B cell (primary cell): ENCODE measurements around the gene RABL3. TPM values are rescaled to one million over a fixed set of nuclear protein-coding genes. Genes with fewer than 3 reads are reported as not detected.

Experiments used
- ATAC-seq: fragments of 200-7000 bp; cut with Tn5 transposase; one replicate; pipeline ENCODE4 v1.10.0; 2021; ENCODE audit warnings: low read depth, mild to moderate bottlenecking, moderate number of reproducible peaks, moderate library complexity
- CTCF ChIA-PET: fragments of 350-600 bp; sonication (Branson Sonifier 250); formaldehyde crosslinking; loops from one replicate; lab custom pipeline; 2021; ENCODE audit warnings: antibody characterized with exemption, inconsistent platforms; lab: Charles Lee
- POLR2A ChIA-PET: fragments of 350-600 bp; sonication (Branson Sonifier 250); formaldehyde crosslinking; loops from one replicate; lab custom pipeline; 2021; ENCODE audit warnings: antibody characterized with exemption; lab: Charles Lee
- DNase-seq: peaks from one replicate; pipeline ENCODE4 v3.0.0; 2013
- H2AFZ ChIP-seq: 2 replicates; pipeline ENCODE4 v1.6.1; 2012; ENCODE audit warnings: mild to moderate bottlenecking, low read depth, low read length; ENCODE audit not compliant: insufficient read depth, poor library complexity, severe bottlenecking
- H3K27ac ChIP-seq, 2 donors: 1 replicate in 1 of 2; 2 replicates in 1 of 2; pipeline ENCODE4 v1.5.1; 2012 to 2013; ENCODE audit warnings: low read length in 2 of 2, mild to moderate bottlenecking in 2 of 2, moderate library complexity in 1 of 2
- H3K27me3 ChIP-seq, 4 experiments: fragments of 200-600 bp in 1 of 4; sonication (generic) in 1 of 4; replicated peaks in 1 of 4; 1 replicate in 2 of 4; 2 replicates in 2 of 4; pipeline versions ENCODE4 v1.6.1 to v1.7.0; 2013 to 2016; ENCODE audit warnings: low read length in 3 of 4, mild to moderate bottlenecking in 2 of 4, mixed read lengths in 1 of 4, moderate library complexity in 1 of 4; ENCODE audit not compliant: insufficient read depth in 4 of 4, control insufficient read depth in 3 of 4; ENCODE audit errors: control extremely low read depth in 1 of 4
- H3K36me3 ChIP-seq, 2 experiments: replicated peaks in 1 of 2; 1 replicate in 1 of 2; 2 replicates in 1 of 2; pipeline versions ENCODE4 v1.6.1 to v1.7.1; 2013; ENCODE audit warnings: low read length in 1 of 2; ENCODE audit not compliant: insufficient read depth in 2 of 2, control insufficient read depth in 1 of 2; ENCODE audit errors: control extremely low read depth in 1 of 2, extremely low read depth in 1 of 2
- H3K4me1 ChIP-seq, 2 donors: fragments of 200-600 bp in 1 of 2; sonication (generic) in 1 of 2; 1 replicate in 1 of 2; 2 replicates in 1 of 2; pipeline versions ENCODE4 v1.5.1 to v1.6.1; 2013 to 2017; ENCODE audit warnings: low read length in 2 of 2; ENCODE audit not compliant: control insufficient read depth in 2 of 2, insufficient read depth in 2 of 2
- H3K4me2 ChIP-seq: replicated peaks from 2 replicates; pipeline ENCODE3; 2012; ENCODE audit warnings: mild to moderate bottlenecking, low read depth, low read length; ENCODE audit not compliant: poor library complexity, severe bottlenecking
- H3K4me3 ChIP-seq, 5 experiments: fragments of 200-600 bp in 1 of 5; sonication (generic) in 1 of 5; 1 replicate in 3 of 5; 2 replicates in 2 of 5; pipeline versions ENCODE4 v1.5.1 to v1.7.0; 2011 to 2016; ENCODE audit warnings: low read length in 4 of 5, mild to moderate bottlenecking in 4 of 5, low read depth in 2 of 5, control low read depth in 1 of 5, moderate library complexity in 1 of 5; ENCODE audit not compliant: insufficient read depth in 1 of 5; ENCODE audit errors: control extremely low read depth in 1 of 5, extremely low read depth in 1 of 5
- H3K79me2 ChIP-seq: fragments of 200-600 bp; sonication (generic); one replicate; pipeline ENCODE4 v1.6.0; 2016; ENCODE audit warnings: low read length; ENCODE audit not compliant: control insufficient read depth, insufficient read depth
- H3K9ac ChIP-seq: fragments of 200-600 bp; sonication (generic); 2 replicates; pipeline ENCODE4 v1.6.1; 2017; ENCODE audit warnings: mild to moderate bottlenecking, low read length, moderate library complexity
- H3K9me3 ChIP-seq, 3 donors: one replicate each; pipeline versions ENCODE4 v1.6.1 to v1.7.1; 2013; ENCODE audit warnings: low read length in 2 of 3; ENCODE audit not compliant: control insufficient read depth in 2 of 3, insufficient read depth in 1 of 3; ENCODE audit errors: control extremely low read depth in 1 of 3
- H4K20me1 ChIP-seq: 2 replicates; pipeline ENCODE4 v1.6.0; 2012; ENCODE audit warnings: mild to moderate bottlenecking, low read length; ENCODE audit not compliant: insufficient read depth, control insufficient read depth, poor library complexity, severe bottlenecking
- H3K27ac Mint-ChIP-seq: one replicate; pipeline ENCODE4 v1.8.0; 2021; ENCODE audit warnings: mixed read lengths
- H3K27me3 Mint-ChIP-seq: one replicate; pipeline ENCODE4 v1.8.0; 2021; ENCODE audit warnings: mixed read lengths
- H3K4me1 Mint-ChIP-seq: one replicate; pipeline ENCODE4 v1.8.0; 2021; ENCODE audit warnings: mixed read lengths
- H3K4me3 Mint-ChIP-seq: one replicate; pipeline ENCODE4 v1.8.0; 2021; ENCODE audit warnings: mixed read lengths
- H3K9me3 Mint-ChIP-seq: one replicate; pipeline ENCODE4 v1.8.0; 2022; ENCODE audit warnings: mixed read lengths; ENCODE audit not compliant: insufficient read depth
- EZH2 ChIP-seq: IDR thresholded peaks from 2 replicates; pipeline ENCODE4 v1.6.1; 2012; ENCODE audit warnings: borderline replicate concordance, low read depth, mild to moderate bottlenecking, moderate library complexity, low read length; ENCODE audit not compliant: insufficient read depth, poor library complexity, severe bottlenecking
- WGBS: methylation state at CpG from one replicate; pipeline ENCODE4 v1.1.5; 2013; ENCODE audit warnings: missing lambda C conversion rate; ENCODE audit not compliant: insufficient coverage; 5-methylcytosine and 5-hydroxymethylcytosine counted together
- intact Hi-C: fragments of 100-400 bp; cut with micrococcal nuclease; formaldehyde crosslinking; loops from one replicate; pipeline ENCODE4 v1.10.0; 2022
- polyA plus RNA-seq: library from polyadenylated mRNA; depleted of rRNA; stranded (reverse); fragments of >200 nt; gene quantifications from 2 replicates; pipeline ENCODE4 v1.2.3, GENCODE V29; 2012
- total RNA-seq, 2 donors: library from RNA; stranded (reverse); fragments of 120-200 nt in 1 of 2; gene quantifications; 1 replicate in 1 of 2; 2 replicates in 1 of 2; pipeline versions ENCODE4 v1.2.3 to v1.2.4, GENCODE V29; 2013 to 2022
- TF ChIP-seq, protein P1 (sequence below): fragments of 200-600 bp; IDR thresholded peaks from one replicate; pipeline ENCODE4 v1.8.0; 2022; ENCODE audit warnings: antibody characterized with exemption, mild to moderate bottlenecking

The RABL3 gene
- total and polyA plus RNA-seq, 2 donors (not counting 1 experiment from before 2014, with no cell fraction given), result 2.5 to 18.8 TPM

DNA sequence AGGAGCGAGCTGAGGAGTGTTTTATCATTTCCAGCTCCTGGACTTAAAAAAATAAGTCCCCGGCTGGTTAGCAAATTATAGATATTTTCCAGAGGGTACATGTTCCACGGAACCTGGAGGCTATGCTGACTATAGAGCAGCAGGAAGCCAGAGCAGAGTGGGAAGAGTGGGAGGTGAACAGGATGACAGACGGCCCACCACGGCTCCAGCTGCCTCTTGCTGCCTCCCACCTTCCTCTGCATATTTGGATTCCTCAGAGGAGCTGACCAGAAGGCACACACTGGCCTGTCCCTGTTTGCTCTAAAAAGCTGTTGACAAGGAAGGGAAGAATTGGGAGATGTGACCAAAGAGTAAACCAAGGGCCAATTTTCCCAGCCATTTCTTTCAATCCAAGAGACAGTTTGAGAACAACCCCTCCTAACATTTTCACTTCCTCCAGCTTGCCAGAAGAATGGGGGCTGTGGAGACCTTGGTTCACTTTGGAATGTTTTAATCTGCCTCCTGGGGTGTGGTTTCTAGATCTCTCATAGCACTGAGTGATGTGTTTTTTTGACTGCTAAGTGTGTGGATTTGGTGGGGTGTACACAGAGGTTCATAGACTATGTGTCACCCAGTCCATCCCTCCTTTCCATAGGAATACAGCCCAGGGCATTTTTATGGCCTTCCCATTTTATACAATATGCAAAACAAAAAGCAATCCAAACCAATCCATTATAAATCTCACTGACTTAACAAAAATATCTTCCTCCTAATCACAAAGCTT is 97.1 kb downstream of the RABL3 start:
- no peaks in the 10 kb centered on the region for H3K4me1 Mint-ChIP-seq
- intact Hi-C loops, result no loop called here
- TF ChIP-seq, protein P1, sequence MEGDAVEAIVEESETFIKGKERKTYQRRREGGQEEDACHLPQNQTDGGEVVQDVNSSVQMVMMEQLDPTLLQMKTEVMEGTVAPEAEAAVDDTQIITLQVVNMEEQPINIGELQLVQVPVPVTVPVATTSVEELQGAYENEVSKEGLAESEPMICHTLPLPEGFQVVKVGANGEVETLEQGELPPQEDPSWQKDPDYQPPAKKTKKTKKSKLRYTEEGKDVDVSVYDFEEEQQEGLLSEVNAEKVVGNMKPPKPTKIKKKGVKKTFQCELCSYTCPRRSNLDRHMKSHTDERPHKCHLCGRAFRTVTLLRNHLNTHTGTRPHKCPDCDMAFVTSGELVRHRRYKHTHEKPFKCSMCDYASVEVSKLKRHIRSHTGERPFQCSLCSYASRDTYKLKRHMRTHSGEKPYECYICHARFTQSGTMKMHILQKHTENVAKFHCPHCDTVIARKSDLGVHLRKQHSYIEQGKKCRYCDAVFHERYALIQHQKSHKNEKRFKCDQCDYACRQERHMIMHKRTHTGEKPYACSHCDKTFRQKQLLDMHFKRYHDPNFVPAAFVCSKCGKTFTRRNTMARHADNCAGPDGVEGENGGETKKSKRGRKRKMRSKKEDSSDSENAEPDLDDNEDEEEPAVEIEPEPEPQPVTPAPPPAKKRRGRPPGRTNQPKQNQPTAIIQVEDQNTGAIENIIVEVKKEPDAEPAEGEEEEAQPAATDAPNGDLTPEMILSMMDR, result no peak
- no peak for TF ChIP-seq EZH2
- H3K27ac Mint-ChIP-seq, result no peak overlapping the region
- no peak overlapping the region for H3K4me2 ChIP-seq
- 90% methylated on average over 3 of the region's 5 CpGs for WGBS
- no peak overlapping the region for H3K9ac ChIP-seq
- ChIA-PET CTCF (interaction anchor here (1.0 kb wide), 1 partner anchor 11 kb away, joined by 3 read pairs; no protein-coding TSS in a partner anchor), POLR2A (no interaction called here)
- DNase-seq (no peak), ATAC-seq (no peak)
- H2AFZ ChIP-seq, result no peak overlapping the region
- no peaks in the 10 kb centered on the region for H3K9me3 Mint-ChIP-seq
- H3K79me2 ChIP-seq, result no peaks in the 10 kb centered on the region
- no peak overlapping the region for H3K27ac ChIP-seq
- H3K36me3 ChIP-seq, result no peaks in the 10 kb centered on the region
- H3K4me3 Mint-ChIP-seq, result no peak overlapping the region
- no peaks in the 10 kb centered on the region for H3K4me1 ChIP-seq
- H3K4me3 ChIP-seq, result no peak overlapping the region
- H3K27me3 ChIP-seq, result no peaks in the 10 kb centered on the region
- no peaks in the 10 kb centered on the region for H3K9me3 ChIP-seq
- no peaks in the 10 kb centered on the region for H4K20me1 ChIP-seq
- H3K27me3 Mint-ChIP-seq, result peaks cover 10% of the 10 kb centered on the region

DNA sequence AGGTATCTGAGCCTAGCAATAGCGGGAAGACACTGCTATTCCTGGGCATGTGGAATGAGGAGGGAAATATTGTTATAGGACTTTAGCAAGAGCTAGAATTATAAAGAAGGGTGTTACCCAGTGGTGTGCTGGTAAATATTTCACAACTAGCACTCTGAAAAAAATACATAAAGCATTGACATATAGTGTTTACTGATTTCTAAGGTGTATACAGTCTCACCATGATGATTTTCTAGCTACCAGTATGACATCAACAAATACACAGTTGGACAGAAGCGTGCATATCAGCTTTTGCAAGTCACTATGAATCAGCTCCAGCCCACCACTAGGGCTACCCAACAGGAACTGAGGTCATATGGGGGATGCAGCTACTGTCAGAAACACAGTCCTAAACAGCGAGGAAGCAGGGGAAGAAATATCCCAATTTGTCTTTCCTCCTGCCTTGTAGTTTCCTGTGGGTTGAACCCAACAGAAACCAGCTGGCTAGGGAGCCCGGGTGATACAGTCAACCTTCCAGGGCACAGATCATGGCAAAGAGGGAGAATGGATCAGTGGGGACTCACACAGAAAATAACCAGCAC is 99.9 kb downstream of the RABL3 start:
- POLR2A ChIA-PET, result no interaction called here
- H3K9me3 ChIP-seq, result no peaks in the 10 kb centered on the region
- no peaks in the 10 kb centered on the region for H4K20me1 ChIP-seq
- intact Hi-C loops, result no loop called here
- H3K27ac Mint-ChIP-seq, result no peak overlapping the region
- no peak overlapping the region for H3K4me3 Mint-ChIP-seq
- 33% methylated on average over 4 of the region's 4 CpGs for WGBS
- H3K9ac ChIP-seq, result no peak overlapping the region
- no peak overlapping the region for H3K4me3 ChIP-seq
- CTCF ChIA-PET, result no interaction called here
- no peaks in the 10 kb centered on the region for H3K36me3 ChIP-seq
- H2AFZ ChIP-seq, result no peak overlapping the region
- no peaks in the 10 kb centered on the region for H3K27me3 ChIP-seq
- no peaks in the 10 kb centered on the region for H3K4me1 Mint-ChIP-seq
- DNase-seq, result no peak
- H3K4me1 ChIP-seq, result no peaks in the 10 kb centered on the region
- no peaks in the 10 kb centered on the region for H3K9me3 Mint-ChIP-seq
- H3K27me3 Mint-ChIP-seq, result peaks cover 10% of the 10 kb centered on the region
- no peak for ATAC-seq
- H3K4me2 ChIP-seq, result no peak overlapping the region
- no peaks in the 10 kb centered on the region for H3K79me2 ChIP-seq
- no peak overlapping the region for H3K27ac ChIP-seq
- TF ChIP-seq, protein P1, result no peak
- TF ChIP-seq EZH2, result no peak
